SK-N-SH treated with all-trans-retinoic acid at 6 μM for 48 hours (cell line): ENCODE measurements around the gene LMF1.

Experiments
- GLIS3 ChIP-seq: fragments of 250-450 bp; sonication (Bioruptor Pico); IDR thresholded peaks from 2 replicates; pipeline ENCODE4 v1.5.0; 2020; ENCODE audit warnings: mild to moderate bottlenecking, moderate library complexity
- ZFP30 ChIP-seq: fragments of 450-650 bp; formaldehyde crosslinking; IDR thresholded peaks from 2 replicates; pipeline ENCODE4 v1.5.0; 2022; ENCODE audit warnings: mild to moderate bottlenecking, moderate library complexity
- TF ChIP-seq, protein P1 (sequence below): fragments of 250-450 bp; sonication (Bioruptor Pico); IDR thresholded peaks from 2 replicates; pipeline ENCODE4 v1.8.0; 2020; ENCODE audit warnings: mild to moderate bottlenecking, moderate library complexity, borderline replicate concordance

DNA sequence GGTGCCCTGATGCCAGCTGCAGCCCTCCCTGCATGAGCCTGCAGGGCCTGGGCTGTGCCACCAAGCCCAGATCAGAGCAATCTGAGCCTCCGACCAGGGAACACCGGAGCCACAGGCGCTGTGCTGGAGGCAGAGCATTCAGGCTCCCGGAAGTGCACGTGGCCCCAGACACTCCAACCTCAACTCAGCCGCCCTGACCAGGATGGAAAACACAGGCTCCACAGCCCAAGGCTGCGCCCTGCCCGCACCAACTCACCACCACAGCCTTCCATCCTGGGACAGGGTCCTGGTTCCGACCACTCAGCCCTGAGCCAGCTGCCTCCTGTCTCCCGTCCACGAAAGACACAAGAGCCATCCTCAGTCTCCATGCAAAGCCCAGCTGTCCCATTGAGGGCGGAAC lies 18.5 kb downstream of the LMF1 start:
- TF ChIP-seq ZFP30 (CRISPR knock-in tag) (no peak), GLIS3 (CRISPR knock-in tag) (no peak)
- TF ChIP-seq, protein P1, sequence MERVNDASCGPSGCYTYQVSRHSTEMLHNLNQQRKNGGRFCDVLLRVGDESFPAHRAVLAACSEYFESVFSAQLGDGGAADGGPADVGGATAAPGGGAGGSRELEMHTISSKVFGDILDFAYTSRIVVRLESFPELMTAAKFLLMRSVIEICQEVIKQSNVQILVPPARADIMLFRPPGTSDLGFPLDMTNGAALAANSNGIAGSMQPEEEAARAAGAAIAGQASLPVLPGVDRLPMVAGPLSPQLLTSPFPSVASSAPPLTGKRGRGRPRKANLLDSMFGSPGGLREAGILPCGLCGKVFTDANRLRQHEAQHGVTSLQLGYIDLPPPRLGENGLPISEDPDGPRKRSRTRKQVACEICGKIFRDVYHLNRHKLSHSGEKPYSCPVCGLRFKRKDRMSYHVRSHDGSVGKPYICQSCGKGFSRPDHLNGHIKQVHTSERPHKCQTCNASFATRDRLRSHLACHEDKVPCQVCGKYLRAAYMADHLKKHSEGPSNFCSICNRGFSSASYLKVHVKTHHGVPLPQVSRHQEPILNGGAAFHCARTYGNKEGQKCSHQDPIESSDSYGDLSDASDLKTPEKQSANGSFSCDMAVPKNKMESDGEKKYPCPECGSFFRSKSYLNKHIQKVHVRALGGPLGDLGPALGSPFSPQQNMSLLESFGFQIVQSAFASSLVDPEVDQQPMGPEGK (CRISPR knock-in tag) = no peak
